Measurements from ENCODE around the gene CCDC40. TPM values are rescaled to one million over a fixed set of nuclear protein-coding genes. Genes with fewer than 3 reads are reported as not detected.

The CCDC40 gene
- total RNA-seq, 2 donors from 2014 or later: 21.7 to 38.9 TPM

DNA sequence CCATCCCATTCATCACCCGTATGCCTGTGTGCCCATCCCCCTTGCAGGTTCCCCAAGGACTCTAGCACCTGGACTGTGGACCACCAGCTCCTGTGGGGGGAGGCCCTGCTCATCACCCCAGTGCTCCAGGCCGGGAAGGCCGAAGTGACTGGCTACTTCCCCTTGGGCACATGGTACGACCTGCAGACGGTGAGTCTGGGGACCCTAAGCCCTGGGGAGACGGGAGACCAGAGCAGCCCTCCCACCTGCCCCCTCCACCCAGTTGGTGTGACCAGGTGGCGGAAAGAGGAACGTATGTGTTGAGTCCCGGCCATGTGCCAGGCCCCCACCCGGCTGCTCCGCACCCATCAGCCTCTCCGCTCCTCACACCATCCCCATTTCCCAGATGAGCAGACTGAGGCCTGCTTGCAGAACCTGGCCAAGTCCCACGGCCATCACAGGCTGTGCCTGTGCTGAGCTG is 80.5 kb downstream of the CCDC40 start:
- 93 to 94% methylated on average over 6 to 13 of the region's 13 CpGs for WGBS, 2 experiments (ENCODE audit: insufficient coverage in 1 of 2, insufficient read length in 1 of 2)
- H3K4me3 ChIP-seq (ENCODE audit: low read length): no peak overlapping the region
- Mint-ChIP-seq H3K4me1 (peaks cover 9% of the 10 kb centered on the region), H3K36me3 (ENCODE audit: low read depth) (peaks cover 19% of the 10 kb centered on the region), H3K27me3 (ENCODE audit: insufficient read depth) (no peaks in the 10 kb centered on the region), H3K4me3 (no peak overlapping the region), H3K9me3 (peaks cover 15% of the 10 kb centered on the region), H3K27ac (no peak overlapping the region)
- H3K9ac ChIP-seq (ENCODE audit: extremely low read depth, low read length, poor library complexity, severe bottlenecking): no peak overlapping the region
- no peaks in the 10 kb centered on the region for H3K27me3 ChIP-seq (ENCODE audit: control insufficient read depth, insufficient read depth, low read length, poor library complexity, severe bottlenecking)
- H3K4me1 ChIP-seq (ENCODE audit: control insufficient read depth, insufficient read depth, low read length): no peaks in the 10 kb centered on the region
- H3K27ac ChIP-seq (ENCODE audit: low read depth, low read length): no peak overlapping the region
- peaks cover 6% of the 10 kb centered on the region for H3K36me3 ChIP-seq (ENCODE audit: control insufficient read depth, insufficient read depth, low read length)
- no peak for DNase-seq
- H3K9me3 ChIP-seq (ENCODE audit: control insufficient read depth, low read length): peaks cover 16% of the 10 kb centered on the region
- TF ChIP-seq, protein P1, sequence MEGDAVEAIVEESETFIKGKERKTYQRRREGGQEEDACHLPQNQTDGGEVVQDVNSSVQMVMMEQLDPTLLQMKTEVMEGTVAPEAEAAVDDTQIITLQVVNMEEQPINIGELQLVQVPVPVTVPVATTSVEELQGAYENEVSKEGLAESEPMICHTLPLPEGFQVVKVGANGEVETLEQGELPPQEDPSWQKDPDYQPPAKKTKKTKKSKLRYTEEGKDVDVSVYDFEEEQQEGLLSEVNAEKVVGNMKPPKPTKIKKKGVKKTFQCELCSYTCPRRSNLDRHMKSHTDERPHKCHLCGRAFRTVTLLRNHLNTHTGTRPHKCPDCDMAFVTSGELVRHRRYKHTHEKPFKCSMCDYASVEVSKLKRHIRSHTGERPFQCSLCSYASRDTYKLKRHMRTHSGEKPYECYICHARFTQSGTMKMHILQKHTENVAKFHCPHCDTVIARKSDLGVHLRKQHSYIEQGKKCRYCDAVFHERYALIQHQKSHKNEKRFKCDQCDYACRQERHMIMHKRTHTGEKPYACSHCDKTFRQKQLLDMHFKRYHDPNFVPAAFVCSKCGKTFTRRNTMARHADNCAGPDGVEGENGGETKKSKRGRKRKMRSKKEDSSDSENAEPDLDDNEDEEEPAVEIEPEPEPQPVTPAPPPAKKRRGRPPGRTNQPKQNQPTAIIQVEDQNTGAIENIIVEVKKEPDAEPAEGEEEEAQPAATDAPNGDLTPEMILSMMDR (conservative IDR thresholded peaks at IDR 0.05): no peak

DNA sequence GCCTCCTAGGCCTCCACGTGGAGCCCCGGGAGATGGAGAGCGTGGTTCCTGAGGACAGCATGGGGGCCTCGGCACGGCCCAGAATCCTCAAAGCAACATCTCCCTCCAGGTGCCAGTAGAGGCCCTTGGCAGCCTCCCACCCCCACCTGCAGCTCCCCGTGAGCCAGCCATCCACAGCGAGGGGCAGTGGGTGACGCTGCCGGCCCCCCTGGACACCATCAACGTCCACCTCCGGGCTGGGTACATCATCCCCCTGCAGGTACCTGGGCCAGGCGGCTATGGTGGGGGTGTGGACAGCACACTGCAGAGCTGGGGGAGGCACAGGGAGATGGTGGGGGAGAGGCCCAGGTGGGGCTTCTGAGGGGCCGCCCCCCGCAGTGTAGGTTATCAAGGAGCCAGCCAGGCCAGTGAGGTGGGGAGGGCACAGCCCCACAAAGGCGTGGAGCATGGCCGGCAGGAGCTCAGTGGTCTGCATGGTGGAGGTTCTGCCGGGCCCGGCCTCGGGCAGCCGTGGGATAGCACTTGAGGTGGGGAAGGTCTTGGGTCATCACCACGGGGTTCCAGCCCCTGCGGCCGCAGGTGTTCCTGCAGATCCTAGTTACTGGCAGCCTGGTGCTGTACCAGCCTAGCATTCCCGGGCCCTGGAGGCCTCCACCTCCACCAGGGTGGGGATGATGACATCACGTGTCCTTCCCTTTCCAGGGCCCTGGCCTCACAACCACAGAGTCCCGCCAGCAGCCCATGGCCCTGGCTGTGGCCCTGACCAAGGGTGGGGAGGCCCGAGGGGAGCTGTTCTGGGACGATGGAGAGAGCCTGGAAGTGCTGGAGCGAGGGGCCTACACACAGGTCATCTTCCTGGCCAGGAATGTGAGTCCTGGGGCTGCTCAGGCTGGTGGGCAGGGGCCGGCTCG is 81.3 kb downstream of the CCDC40 start:
- no peaks in the 10 kb centered on the region for H3K27me3 Mint-ChIP-seq (ENCODE audit: insufficient read depth)
- no peaks in the 10 kb centered on the region for H3K4me1 ChIP-seq (ENCODE audit: control insufficient read depth, insufficient read depth, low read length)
- H3K4me3 ChIP-seq (ENCODE audit: low read length): no peak overlapping the region
- H3K36me3 Mint-ChIP-seq (ENCODE audit: low read depth): peaks cover 19% of the 10 kb centered on the region
- TF ChIP-seq, protein P1 (conservative IDR thresholded peaks at IDR 0.05): no peak
- peaks cover 16% of the 10 kb centered on the region for H3K9me3 ChIP-seq (ENCODE audit: control insufficient read depth, low read length)
- H3K4me3 Mint-ChIP-seq: no peak overlapping the region
- DNase-seq: peak; percentile 52
- H3K27ac ChIP-seq (ENCODE audit: low read depth, low read length): no peak overlapping the region
- H3K9ac ChIP-seq (ENCODE audit: extremely low read depth, low read length, poor library complexity, severe bottlenecking): no peak overlapping the region
- peaks cover 6% of the 10 kb centered on the region for H3K36me3 ChIP-seq (ENCODE audit: control insufficient read depth, insufficient read depth, low read length)
- no peaks in the 10 kb centered on the region for H3K27me3 ChIP-seq (ENCODE audit: control insufficient read depth, insufficient read depth, low read length, poor library complexity, severe bottlenecking)
- peaks cover 9% of the 10 kb centered on the region for H3K4me1 Mint-ChIP-seq
- H3K9me3 Mint-ChIP-seq: peaks cover 15% of the 10 kb centered on the region
- WGBS, 2 experiments (ENCODE audit: insufficient coverage in 1 of 2, insufficient read length in 1 of 2): 95 to 96% methylated on average over 19 to 31 of the region's 31 CpGs
- no peak overlapping the region for H3K27ac Mint-ChIP-seq

DNA sequence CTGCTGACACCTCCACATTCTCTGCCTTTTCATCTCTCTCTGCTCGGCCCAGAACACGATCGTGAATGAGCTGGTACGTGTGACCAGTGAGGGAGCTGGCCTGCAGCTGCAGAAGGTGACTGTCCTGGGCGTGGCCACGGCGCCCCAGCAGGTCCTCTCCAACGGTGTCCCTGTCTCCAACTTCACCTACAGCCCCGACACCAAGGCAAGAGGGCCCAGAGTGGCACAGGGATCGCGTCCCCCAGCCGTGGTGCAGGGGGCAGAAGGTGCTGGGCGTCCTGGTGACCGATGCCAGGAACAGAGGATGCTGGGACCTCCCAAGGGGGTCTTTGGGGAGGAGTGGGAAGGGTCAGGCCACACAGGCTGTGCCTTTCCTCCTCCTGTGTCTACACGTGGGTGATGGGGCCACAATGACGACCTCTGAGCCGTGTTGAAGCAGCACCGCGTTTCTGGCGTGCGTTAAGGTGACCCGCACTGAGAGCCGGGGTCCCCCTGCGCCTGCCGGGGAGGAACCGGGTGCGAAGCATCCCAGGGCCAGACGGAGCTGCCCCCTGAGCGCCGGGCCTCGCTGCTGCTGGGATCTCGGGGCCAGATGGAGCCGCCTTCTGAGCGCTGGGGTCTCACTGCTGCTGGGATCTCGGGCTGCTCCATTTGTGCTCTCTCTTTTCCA is 82.3 kb downstream of the CCDC40 start:
- Mint-ChIP-seq H3K36me3 (ENCODE audit: low read depth) (peaks cover 17% of the 10 kb centered on the region), H3K4me3 (no peak overlapping the region), H3K27ac (peak overlapping the region; percentile 44), H3K4me1 (peaks cover 4% of the 10 kb centered on the region), H3K9me3 (peaks cover 15% of the 10 kb centered on the region), H3K27me3 (ENCODE audit: insufficient read depth) (no peaks in the 10 kb centered on the region)
- Histone ChIP-seq H3K9me3 (ENCODE audit: control insufficient read depth, low read length) (peaks cover 16% of the 10 kb centered on the region), H3K9ac (ENCODE audit: extremely low read depth, low read length, poor library complexity, severe bottlenecking) (no peak overlapping the region), H3K27me3 (ENCODE audit: control insufficient read depth, insufficient read depth, low read length, poor library complexity, severe bottlenecking) (no peaks in the 10 kb centered on the region), H3K27ac (ENCODE audit: low read depth, low read length) (peak overlapping the region; percentile 36), H3K4me3 (ENCODE audit: low read length) (no peak overlapping the region), H3K36me3 (ENCODE audit: control insufficient read depth, insufficient read depth, low read length) (peaks cover 6% of the 10 kb centered on the region), H3K4me1 (ENCODE audit: control insufficient read depth, insufficient read depth, low read length) (no peaks in the 10 kb centered on the region)
- no peak for DNase-seq
- WGBS, 2 experiments (ENCODE audit: insufficient coverage in 1 of 2, insufficient read length in 1 of 2): 90 to 97% methylated on average over 27 to 35 of the region's 35 CpGs
- TF ChIP-seq, protein P1 (conservative IDR thresholded peaks at IDR 0.05): no peak

Data from endodermal cell (in vitro differentiated cells).